SIG-M5 (cell line): ENCODE measurements around the gene PPP1R1B.

Experiments
- DNase-seq: peaks from one replicate; lab custom pipeline; 2025; lab: John Stamatoyannopoulos, UW

The PPP1R1B gene

GRCh38 chr17:39667945-39668924 lies 41.5 kb downstream of the PPP1R1B start, which contains the start of gene PNMT:
Gene PNMT, plus strand, starts transcription at chr17:39668453. Its CDS starts 23 bp downstream, at chr17:39668476.
- no peak for DNase-seq

- DNase-seq = no peak
Measured at GRCh38 chr17:39669897-39670735, 43.4 kb downstream of the PPP1R1B start.

GRCh38 chr17:39670746-39671145 lies 44.0 kb downstream of the PPP1R1B start:
- DNase-seq = no peak

- no peak for DNase-seq
Measured at GRCh38 chr17:39671651-39672521, 45.1 kb downstream of the PPP1R1B start.

GRCh38 chr17:39672522-39673334 lies 46.0 kb downstream of the PPP1R1B start:
- no peak for DNase-seq

GRCh38 chr17:39673335-39674081 lies 46.8 kb downstream of the PPP1R1B start:
- no peak for DNase-seq

- no peak for DNase-seq
Measured at GRCh38 chr17:39674179-39674578, 47.4 kb downstream of the PPP1R1B start.

GRCh38 chr17:39674702-39675389 lies 48.1 kb downstream of the PPP1R1B start:
- DNase-seq = no peak

GRCh38 chr17:39675390-39676082 lies 48.8 kb downstream of the PPP1R1B start:
- DNase-seq = no peak

- no peak for DNase-seq
Measured at GRCh38 chr17:39676198-39676819, 49.6 kb downstream of the PPP1R1B start.

GRCh38 chr17:39677072-39677471 lies 50.3 kb downstream of the PPP1R1B start:
- no peak for DNase-seq

GRCh38 chr17:39677542-39678339 lies 51.0 kb downstream of the PPP1R1B start:
- no peak for DNase-seq

GRCh38 chr17:39678340-39679116 lies 51.8 kb downstream of the PPP1R1B start:
- DNase-seq = no peak

GRCh38 chr17:39679521-39680192 lies 52.9 kb downstream of the PPP1R1B start:
- DNase-seq = no peak

GRCh38 chr17:39683295-39683939 lies 56.7 kb downstream of the PPP1R1B start:
- no peak for DNase-seq
